NCI-H1930 (cell line): ENCODE measurements around the gene TCP11L1.

Experiments used
- DNase-seq, 2 experiments: peaks; one replicate each; lab custom pipeline; 2025; lab: John Stamatoyannopoulos, UW

TCP11L1 gene

GRCh38 chr11:33039274-33040032 lies at the start of gene TCP11L1:
TSS of gene TCP11L1 (plus strand) at chr11:33039572. CDS start at chr11:33043774, 4,202 bp downstream.
- peak; percentile 93 for DNase-seq

- no peak for DNase-seq
Measured at GRCh38 chr11:32990481-32990880, 48.9 kb upstream of the TCP11L1 start.

GRCh38 chr11:32991427-32991826 lies 47.9 kb upstream of the TCP11L1 start:
- DNase-seq, result no peak

- DNase-seq, result no peak
Measured at GRCh38 chr11:32991898-32992297, 47.5 kb upstream of the TCP11L1 start.

- no peak for DNase-seq
Measured at GRCh38 chr11:33000181-33000580, 39.2 kb upstream of the TCP11L1 start.

- DNase-seq, result no peak
Measured at GRCh38 chr11:33001281-33001680, 38.1 kb upstream of the TCP11L1 start.

- DNase-seq, result no peak
Measured at GRCh38 chr11:33001751-33002542, 37.4 kb upstream of the TCP11L1 start.

GRCh38 chr11:33005175-33005574 lies 34.2 kb upstream of the TCP11L1 start:
- no peak for DNase-seq

- no peak for DNase-seq
Measured at GRCh38 chr11:33006010-33006409, 33.4 kb upstream of the TCP11L1 start.

GRCh38 chr11:33013755-33014154 lies 25.6 kb upstream of the TCP11L1 start:
- DNase-seq, result no peak

- DNase-seq, result peak; percentile 53 to 59
Measured at GRCh38 chr11:33015621-33016551, 23.5 kb upstream of the TCP11L1 start, which contains the start of gene DEPDC7. TSS of gene DEPDC7 (plus strand) at chr11:33015878. CDS start at chr11:33015956, 78 bp downstream.

GRCh38 chr11:33016654-33017053 lies 22.7 kb upstream of the TCP11L1 start:
- no peak for DNase-seq

- no peak for DNase-seq
Measured at GRCh38 chr11:33017478-33017877, 21.9 kb upstream of the TCP11L1 start.

GRCh38 chr11:33017965-33018364 lies 21.4 kb upstream of the TCP11L1 start:
- no peak for DNase-seq

GRCh38 chr11:33018840-33019239 lies 20.5 kb upstream of the TCP11L1 start:
- DNase-seq, result no peak

GRCh38 chr11:33021501-33021900 lies 17.9 kb upstream of the TCP11L1 start:
- no peak for DNase-seq

GRCh38 chr11:33021937-33022336 lies 17.4 kb upstream of the TCP11L1 start:
- no peak for DNase-seq

GRCh38 chr11:33025339-33025722 lies 14.0 kb upstream of the TCP11L1 start:
- no peak for DNase-seq

- no peak for DNase-seq
Measured at GRCh38 chr11:33027233-33027632, 12.1 kb upstream of the TCP11L1 start.

- DNase-seq, result no peak
Measured at GRCh38 chr11:33027846-33028536, 11.4 kb upstream of the TCP11L1 start.

- DNase-seq, result no peak
Measured at GRCh38 chr11:33028537-33028914, 10.8 kb upstream of the TCP11L1 start.
